Astrocyte of the cerebellum (primary cell): ENCODE data around the gene HS3ST6.
A peak's percentile ranks its signal among the peaks of the same experiment; 100 is the strongest.
"Not testable (repeated sequence)": the region's sequence is repeated elsewhere in the genome, so short reads cannot be mapped to it uniquely, and the experiment has no call there.

Source experiments
- DNase-seq: peaks from one replicate; pipeline ENCODE4 v3.0.0-alpha.2; 2011; ENCODE audit warnings: low read depth
- H3K4me3 ChIP-seq: 2 replicates; pipeline ENCODE4 v1.5.1; 2011; ENCODE audit warnings: mild to moderate bottlenecking, low read depth, low read length, moderate library complexity
- CTCF ChIP-seq: IDR thresholded peaks from 2 replicates; pipeline ENCODE4 v1.5.1; 2012; ENCODE audit warnings: low read length, low read depth, moderate library complexity, mild to moderate bottlenecking; ENCODE audit errors: missing control alignments
- in situ Hi-C: cut with HindIII; loops from 2 replicates; pipeline ENCODE4 v1.10.0; 2017; ENCODE audit warnings: low sequenced_read_pairs

The HS3ST6 gene

GRCh38 chr16:1944612-1945199 lies 26.5 kb upstream of the HS3ST6 start:
- TF ChIP-seq CTCF = no peak
- no peak overlapping the region for H3K4me3 ChIP-seq
- in situ Hi-C loops = no loop called here

GRCh38 chr16:1942810-1943726 lies 24.9 kb upstream of the HS3ST6 start, which contains the start of gene MSRB1:
Gene MSRB1, minus strand, starts transcription at chr16:1943199. Its CDS starts 43 bp downstream, at chr16:1943156.
- peak; percentile 96 for DNase-seq
- peak within 1 kb of the TSS; percentile 91 for H3K4me3 ChIP-seq
- no peak for TF ChIP-seq CTCF
- in situ Hi-C loops = no loop called here

More at GRCh38 chr16:1944612-1945199, 26.5 kb upstream of the HS3ST6 start:
- no peak for DNase-seq

DNA sequence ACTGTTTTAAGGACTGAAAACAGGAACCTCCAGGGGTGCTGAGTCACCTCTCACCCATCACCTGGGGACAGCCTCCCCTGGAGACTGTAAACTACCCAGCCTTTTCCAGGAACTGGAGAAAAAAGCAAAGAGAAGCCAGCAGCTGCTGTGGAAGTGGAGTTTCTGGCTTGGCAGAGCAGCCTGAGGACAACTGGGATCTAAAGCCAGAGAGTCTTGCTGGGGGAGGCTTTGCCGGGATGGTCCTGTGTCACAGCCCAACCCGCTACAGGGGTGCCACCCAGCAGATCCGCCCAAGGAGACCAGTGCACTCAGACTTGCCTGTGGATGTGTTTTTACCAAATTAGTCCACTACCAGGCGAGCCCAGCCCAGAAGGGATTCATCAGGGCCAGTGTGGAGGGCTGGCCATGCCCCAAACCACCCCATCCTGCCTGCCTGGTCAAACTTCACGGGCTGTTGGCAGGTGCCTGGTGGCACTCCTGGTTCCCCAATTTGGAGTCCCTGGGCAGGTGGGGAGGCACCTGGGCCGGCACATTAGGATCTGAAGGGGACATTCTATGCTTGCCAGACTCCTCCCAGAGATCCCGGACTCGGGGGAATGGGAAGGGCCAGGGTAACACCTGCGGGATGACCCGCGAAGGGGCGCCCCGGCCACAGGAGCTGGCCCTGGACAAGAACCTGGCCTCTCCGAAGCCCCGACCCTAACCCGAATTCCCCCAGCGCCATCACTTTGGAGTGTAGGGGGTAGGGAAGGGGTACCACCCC lies 24.0 kb upstream of the HS3ST6 start:
- no peak for TF ChIP-seq CTCF
- H3K4me3 ChIP-seq = peak overlapping the region; percentile 91
- no peak for DNase-seq
- in situ Hi-C loops = no loop called here

DNA sequence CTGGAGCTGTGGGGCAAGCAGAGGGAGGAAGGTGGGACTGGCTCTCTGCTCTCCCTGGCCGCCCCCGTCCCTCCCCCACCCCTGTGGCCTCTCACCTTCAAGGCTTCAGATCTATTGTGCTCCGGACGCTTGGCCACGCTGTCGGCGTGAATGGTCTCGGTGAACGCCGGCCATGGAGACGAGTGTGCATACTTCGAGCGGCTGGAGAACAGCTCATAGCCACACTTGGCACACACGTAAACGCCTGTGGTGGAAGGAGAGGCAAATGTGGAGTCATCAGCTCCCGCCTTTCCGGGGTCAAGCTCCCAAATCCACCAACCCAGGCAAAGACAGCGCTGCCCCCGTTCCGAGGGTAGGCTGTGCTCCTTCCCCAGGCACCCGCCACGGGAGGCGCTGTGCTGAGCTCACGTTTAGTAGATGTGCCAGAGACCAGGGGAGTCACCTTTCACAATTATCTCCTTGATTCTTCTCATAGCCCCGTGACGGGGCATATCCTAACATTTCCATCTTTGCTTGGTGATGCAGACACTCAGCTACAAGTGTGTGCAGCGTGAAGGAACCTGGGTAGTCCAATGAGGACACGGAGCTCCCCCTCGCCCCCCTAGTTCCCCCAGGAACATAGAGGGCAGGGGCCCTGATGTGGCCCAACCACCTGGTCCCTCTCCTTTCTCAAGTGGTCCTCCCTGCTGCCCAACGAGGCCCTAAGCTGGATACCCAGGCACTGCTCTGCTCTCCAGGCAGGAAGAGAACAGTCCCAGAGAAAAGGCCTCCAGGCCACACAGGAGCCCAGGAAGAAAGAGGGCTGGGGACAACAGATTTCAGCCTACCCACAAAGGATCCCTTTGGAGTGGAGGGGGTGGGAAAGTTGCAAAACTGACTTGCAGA lies 23.2 kb upstream of the HS3ST6 start:
- peak; percentile 75 for TF ChIP-seq CTCF
- DNase-seq = peak; percentile 91
- in situ Hi-C loops = no loop called here
- peak overlapping the region; percentile 91 for H3K4me3 ChIP-seq

DNA sequence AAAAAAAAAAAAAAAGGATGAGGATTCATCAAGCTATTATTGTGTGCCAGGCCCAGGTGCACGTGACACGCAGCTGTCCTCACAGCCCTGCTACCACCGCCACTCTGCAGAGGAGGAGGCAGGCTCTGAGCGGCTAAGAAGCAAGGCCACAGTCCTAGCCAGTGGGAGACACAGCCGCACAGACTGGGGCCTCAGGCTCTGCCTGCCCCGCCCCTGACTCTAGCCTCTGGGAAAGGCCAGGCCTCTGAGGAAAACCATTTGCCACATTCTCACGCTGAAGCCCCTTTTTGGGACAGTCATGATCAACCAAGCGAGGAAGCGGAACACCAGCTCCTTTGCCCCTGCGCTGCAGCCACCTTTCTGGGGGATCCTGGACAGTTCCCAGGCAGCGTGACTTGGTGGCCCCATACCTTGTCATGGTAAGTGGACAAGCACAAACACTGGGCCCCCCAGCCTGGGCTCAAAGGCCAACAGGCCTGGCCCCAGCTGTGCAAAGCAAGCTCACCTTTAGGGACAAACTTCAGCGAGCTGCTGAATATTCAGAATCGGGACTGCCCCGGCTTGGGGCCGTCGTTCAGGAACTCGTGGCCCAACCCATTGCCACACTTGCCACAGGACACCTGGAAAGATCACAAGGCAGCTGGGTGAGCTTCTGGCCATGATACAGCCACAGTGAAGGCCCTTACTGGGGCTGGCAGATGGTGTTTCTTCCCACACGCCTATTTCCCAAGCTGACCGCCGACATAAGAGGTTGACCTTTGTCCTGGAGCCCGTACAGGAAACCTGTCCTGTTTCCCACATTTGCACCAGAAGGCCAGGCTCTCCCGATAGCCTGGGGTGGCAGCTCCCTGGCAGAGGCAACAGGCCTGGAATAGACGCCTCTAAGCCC lies 22.3 kb upstream of the HS3ST6 start:
- H3K4me3 ChIP-seq = peak overlapping the region; percentile 91
- in situ Hi-C loops = no loop called here
- TF ChIP-seq CTCF = no peak
- DNase-seq = no peak

- in situ Hi-C loops, DNase-seq, H3K4me3 ChIP-seq: not testable (repeated sequence)
Measured at GRCh38 chr16:1939833-1940232, 21.6 kb upstream of the HS3ST6 start.
